ENCODE measurements around the gene NDUFB4. TPM values are rescaled to one million over a fixed set of nuclear protein-coding genes. Genes with fewer than 3 reads are reported as not detected.

Gene NDUFB4
- 100 to 1,000 TPM; 114 to 235 (median 143) TPM for total RNA-seq

DNA sequence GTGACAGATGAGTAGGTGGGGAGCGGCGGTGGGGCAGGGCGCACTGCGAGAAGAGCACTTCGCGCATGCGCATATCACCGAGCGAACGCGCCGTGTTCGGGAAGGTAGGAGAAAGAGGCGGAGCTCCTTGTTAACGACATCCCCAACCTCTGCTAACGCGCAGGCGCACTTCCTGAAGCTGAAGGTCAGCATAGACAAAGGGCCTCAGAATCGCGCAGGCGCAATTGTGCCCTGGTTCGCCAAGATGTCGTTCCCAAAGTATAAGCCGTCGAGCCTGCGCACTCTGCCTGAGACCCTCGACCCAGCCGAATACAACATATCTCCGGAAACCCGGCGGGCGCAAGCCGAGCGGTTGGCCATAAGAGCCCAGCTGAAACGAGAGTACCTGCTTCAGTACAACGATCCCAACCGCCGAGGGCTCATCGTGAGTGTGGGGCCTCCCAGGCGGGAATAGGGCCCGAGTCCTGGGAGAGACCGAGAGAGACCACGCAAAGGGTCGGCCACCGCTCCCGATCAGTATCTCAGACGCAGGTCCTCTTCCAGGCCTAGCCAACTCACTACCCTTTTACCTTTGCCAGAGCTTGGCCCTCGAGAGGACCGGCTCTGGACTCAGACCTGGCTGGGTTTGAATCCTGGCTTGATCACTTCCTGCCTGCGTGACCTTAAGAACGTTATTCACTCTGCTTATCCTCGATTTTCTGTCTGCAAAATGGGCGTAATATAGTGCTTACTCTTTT is at the start of gene NDUFB4:
NDUFB4 (plus strand) TSS at position 221 of the 737 bp plus-strand sequence; CDS start at position 245, 24 bp downstream.
- TF ChIP-seq POLR2A (IDR thresholded peaks at IDR 0.05) (no peak), CTCF (IDR thresholded peaks at IDR 0.05) (no peak)
- H3K4me3 ChIP-seq (ENCODE audit: low read depth, poor library complexity, severe bottlenecking), result peak within 1 kb of the TSS; percentile 66
- peak; percentile 95 to 99 for DNase-seq (ENCODE audit: low spot score in 2 of 2)
- 0 to 1% methylated on average over 49 to 53 of the region's 53 CpGs for WGBS, 2 donors
- intact Hi-C loops (cut with DNase I; ENCODE audit: low total_unique reads), result no loop called here

GRCh38 chr3:120550546-120550945 is 45.6 kb upstream of the NDUFB4 start:
- TF ChIP-seq POLR2A (IDR thresholded peaks at IDR 0.05) (no peak), CTCF (IDR thresholded peaks at IDR 0.05) (no peak)
- no peak for DNase-seq (ENCODE audit: low spot score in 2 of 2)
- no peak overlapping the region for H3K4me3 ChIP-seq (ENCODE audit: low read depth, poor library complexity, severe bottlenecking)
- intact Hi-C loops (cut with DNase I; ENCODE audit: low total_unique reads), result no loop called here
- 44 to 52% methylated on average over 1 of the region's 1 CpG for WGBS, 2 donors

GRCh38 chr3:120552184-120553172 is 43.7 kb upstream of the NDUFB4 start:
- no peak overlapping the region for H3K4me3 ChIP-seq (ENCODE audit: low read depth, poor library complexity, severe bottlenecking)
- DNase-seq (ENCODE audit: low spot score in 2 of 2), result no peak
- intact Hi-C loops (cut with DNase I; ENCODE audit: low total_unique reads), result no loop called here
- 75 to 76% methylated on average over 5 of the region's 5 CpGs for WGBS, 2 donors
- TF ChIP-seq POLR2A (IDR thresholded peaks at IDR 0.05) (no peak), CTCF (IDR thresholded peaks at IDR 0.05) (no peak)

DNA sequence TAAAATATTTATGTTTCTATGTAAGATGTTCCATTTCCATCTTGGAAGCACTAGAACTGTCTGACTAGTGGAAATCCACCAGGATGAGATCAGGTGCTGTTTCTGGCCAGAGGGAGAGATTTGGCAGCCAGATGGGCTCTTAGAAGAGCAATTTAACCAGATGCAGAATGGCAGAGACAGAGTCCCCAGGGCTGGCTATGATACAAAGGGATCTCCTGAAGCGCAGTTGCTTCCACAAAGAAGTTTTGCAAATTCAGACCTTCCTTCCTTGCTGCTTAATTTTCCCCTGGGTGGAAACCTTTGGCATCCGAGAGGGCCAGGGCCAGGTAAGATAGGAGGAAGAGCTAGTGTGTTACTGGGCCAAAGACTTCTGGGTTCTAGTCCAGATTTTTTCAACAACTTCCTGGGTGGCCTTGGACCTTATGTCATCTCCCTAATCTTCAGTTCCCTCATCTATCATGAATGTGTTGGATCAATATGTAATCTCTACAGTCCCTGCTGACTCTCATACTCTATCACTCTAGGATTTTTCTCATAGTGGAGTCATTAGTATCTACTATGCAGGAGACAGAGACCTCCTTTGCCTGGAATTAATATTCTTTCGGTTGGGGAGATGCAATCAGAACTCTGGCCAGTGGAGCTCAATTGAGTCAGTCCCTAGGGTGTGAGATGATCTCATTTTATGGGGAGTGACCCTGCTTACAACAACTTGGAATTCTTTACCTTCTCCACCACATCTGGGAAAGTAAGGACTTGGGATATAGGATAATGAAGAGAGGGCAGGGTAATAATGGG is 41.1 kb upstream of the NDUFB4 start:
- intact Hi-C loops (cut with DNase I; ENCODE audit: low total_unique reads), result loop anchor here (5.0 kb wide), 2 partner anchors 138 to 313 kb away; no protein-coding TSS in a partner anchor

More for the DNA sequence above, 41.1 kb upstream of the NDUFB4 start:
- TF ChIP-seq POLR2A (IDR thresholded peaks at IDR 0.05) (no peak), CTCF (IDR thresholded peaks at IDR 0.05) (no peak)
- H3K4me3 ChIP-seq (ENCODE audit: low read depth, poor library complexity, severe bottlenecking), result no peak overlapping the region
- WGBS, 2 donors, result 62 to 66% methylated on average over 3 of the region's 3 CpGs
- DNase-seq (ENCODE audit: low spot score in 2 of 2), result no peak

Measured in lower leg skin (tissue), 4 donors.